ENCODE results near the gene CSNK2B.
"Not testable (repeated sequence)": the region's sequence is repeated elsewhere in the genome, so short reads cannot be mapped to it uniquely, and the experiment has no call there.

Gene CSNK2B

GRCh38 chr6:31687860-31688693 lies 22.2 kb downstream of the CSNK2B start:
- no peak for DNase-seq

DNA sequence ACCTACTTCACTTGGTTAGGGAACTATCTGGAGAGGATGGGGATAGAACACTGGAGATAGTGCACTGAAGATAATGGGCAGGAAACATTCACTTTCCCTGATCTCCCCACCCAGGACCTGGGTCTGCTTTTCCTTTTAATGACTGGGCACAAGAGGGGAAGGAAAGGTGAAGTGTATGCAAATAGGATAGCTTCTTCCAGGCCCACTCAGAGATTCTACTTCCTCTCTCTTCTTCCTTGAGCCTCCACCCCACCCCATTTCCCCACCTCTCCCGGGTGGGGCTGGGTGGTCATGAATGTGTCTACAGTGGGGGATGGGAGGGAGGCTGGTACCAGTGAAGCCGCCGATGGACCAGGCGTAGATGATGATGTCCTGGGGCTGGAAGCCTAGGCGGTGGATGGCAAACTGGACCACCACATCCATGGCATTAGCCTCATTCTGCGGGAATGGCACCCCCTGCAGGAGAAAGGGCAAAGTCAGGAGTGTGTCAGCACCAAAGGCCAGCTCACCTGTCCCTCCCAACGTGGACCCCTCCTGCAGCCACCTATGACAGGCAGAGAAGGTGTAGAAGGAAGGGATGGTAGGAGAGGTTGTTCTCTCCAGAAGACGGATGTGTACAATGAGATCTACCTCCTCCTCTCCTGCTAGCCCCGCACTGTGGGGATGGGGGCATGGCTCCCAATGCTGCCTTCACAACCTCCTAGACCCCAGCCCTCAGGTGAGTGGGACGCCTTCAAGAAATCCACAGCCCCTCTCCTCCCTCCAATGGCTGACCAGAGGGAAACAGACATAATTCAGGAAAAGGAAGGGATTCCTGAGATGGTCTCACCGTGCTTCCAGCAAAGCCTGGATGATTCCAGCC lies 23.6 kb downstream of the CSNK2B start:
- DNase-seq: no peak

- no peak for DNase-seq
These were observed 24.6 kb downstream of the CSNK2B start for GRCh38 chr6:31690231-31691077.

DNA sequence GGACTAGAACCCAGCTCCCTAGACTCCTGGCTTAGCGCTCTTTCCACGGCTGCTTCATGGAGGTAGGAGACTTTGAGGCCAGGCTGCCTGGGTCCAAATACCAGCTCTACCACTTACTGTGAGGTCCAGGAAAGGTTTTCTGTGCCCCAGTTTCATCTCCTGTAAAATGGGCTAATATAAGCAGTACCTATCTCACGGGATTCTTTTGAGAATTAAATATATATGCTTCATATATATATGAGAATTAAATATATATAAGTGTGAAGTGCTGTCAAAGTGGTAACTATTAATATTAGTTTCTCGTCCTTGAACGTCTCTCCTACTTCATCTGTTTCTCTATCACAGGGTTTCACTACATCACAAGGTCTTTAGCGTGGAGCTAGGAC lies 25.2 kb downstream of the CSNK2B start:
- no peak for DNase-seq

GRCh38 chr6:31691564-31692108 lies 25.8 kb downstream of the CSNK2B start:
- no peak for DNase-seq

DNA sequence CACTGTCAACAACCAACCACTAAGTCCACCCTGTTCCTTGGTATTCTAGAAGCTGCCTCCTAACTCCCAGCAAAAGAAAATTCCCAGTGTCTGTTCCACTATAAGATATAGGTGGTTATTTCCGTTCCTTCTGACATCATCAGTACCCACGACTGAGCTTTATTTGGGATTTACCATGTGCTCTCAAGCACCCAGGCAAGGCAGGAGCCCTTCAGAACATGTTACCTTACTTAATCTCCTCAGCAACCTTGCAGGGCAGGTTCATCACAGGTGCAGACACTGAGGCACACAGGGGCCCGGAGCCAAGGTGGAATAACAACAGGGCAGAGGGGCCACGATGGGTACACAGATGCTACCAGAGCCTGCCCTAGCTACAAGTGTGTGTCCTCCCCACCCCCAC lies 26.5 kb downstream of the CSNK2B start:
- DNase-seq: no peak

GRCh38 chr6:31692886-31693285 lies 27.0 kb downstream of the CSNK2B start:
- DNase-seq: no peak

DNA sequence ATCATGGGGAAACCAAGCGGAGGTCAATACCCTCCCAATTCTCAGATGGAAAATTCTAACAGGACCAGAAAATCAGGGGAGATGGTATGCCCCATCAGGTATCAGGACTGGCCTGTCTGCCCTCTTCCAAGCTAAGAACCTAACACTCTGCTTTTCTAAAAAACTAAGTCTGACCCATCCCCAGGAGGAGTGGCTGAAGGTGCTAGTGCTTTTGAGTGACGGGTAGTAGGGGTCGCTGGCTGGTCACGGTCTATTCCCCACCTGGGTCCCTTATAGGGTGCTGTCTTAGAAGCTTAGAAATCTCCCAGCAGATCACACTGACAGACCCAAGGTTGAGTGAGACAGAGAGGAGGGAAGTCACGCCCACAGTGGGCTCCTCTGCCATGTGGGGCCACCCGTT lies 27.7 kb downstream of the CSNK2B start:
- no peak for DNase-seq

GRCh38 chr6:31697555-31697954 lies 31.7 kb downstream of the CSNK2B start:
- DNase-seq: no peak

DNA sequence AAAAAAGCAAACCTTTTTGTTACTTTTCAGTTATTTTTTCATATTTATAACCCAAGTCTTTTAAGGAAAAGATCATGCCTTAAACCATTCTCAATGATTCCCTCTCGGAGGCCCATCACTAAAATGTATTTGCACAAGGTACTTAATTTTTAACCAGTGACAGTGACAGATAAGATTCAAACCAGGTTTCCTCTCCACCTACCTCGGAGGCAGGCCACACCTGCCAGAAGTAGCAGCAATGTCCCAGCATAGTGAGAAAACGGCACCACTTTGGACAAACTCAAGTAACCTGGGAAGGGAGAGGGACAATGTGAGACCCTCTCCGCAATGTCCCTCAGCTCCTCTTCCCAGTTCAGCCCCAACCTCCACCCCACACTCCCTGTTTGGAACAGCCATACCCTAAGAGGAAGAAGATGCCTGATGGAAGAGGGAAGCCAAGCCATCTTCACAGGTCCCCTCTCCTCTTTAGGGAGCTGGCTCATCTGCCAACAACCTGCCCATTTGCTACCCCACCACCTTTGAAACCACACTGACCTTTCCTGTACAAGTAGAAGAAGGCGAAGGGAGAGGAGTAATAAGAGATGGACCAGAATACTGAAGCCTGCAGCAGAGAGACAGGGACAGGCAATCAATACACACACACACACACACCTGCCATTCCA lies 35.0 kb downstream of the CSNK2B start:
- no peak for DNase-seq

- DNase-seq: no peak
These were observed 36.0 kb downstream of the CSNK2B start for GRCh38 chr6:31701666-31702404.

GRCh38 chr6:31702405-31702818 lies 36.5 kb downstream of the CSNK2B start:
- peak in 4 of 51 donors; percentile 52 to 75 (median 58) for DNase-seq

DNA sequence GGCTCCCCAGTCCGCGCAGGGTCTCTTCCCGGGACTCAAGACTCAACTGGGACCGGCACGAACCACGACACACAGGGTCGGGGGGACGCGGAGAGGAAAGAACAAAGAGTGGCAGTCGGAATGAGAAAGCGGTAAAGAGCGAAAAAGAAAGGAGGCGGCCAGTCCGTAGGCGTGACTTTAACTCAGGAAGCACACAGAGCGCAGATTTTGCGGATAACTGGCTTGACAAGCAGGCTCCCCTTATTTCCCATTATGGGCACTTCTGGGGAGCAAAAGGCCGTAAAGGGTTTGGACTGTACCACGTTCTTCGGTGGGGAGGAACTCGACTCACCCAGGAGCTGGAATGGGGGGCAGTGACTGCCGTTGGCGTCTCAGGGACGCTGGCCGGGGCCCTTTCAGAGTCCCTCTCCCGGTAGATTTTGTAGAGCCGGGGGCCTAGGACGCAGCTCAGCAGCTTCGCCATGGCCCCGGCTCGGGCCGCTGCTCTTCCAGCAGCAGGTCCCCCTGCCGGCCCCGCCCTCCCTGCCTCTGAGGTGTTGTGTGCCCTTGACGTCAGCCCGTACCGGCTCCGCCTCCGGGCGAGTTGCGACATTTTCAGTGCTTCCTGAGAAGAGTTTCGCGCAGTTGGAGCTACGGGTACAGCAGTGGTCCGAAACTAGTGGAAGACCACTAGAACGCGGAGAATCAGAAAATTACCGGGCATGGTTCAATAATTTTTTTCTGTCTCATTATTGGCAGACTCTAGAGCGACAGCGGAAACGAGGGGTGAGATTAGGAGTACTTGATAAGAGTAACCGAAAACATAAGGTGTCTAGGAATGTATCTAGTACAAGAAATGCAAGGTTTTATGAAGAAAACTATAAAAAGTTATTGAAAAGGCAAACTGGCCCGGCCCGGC lies 37.2 kb downstream of the CSNK2B start, which contains the start of gene ABHD16A:
Gene ABHD16A, minus strand, starts transcription at position 506 of the 898 bp plus-strand sequence. Its CDS starts 43 bp downstream, at position 463.
- peak in 50 of 51 donors; percentile 68 to 99 (median 95) for DNase-seq

DNA sequence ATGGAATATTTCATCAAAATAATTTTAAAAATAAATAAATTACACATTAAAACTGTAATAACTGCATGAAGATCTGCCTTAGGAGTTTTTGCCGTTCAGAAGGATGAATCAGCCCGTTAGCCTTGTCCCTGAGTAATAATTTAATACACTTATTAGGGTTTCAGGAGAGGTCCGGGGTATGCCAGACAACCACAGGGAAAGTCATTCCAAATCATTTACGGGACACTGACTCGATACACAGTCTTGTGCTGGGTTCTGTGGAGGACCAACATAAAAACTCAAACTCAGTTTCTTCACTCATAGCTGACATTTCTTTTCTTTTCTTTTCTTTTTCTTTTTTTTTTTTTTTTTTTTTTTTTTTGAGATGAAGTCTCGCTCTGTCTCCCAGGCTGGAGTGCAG lies 40.1 kb downstream of the CSNK2B start:
- DNase-seq: no peak

DNA sequence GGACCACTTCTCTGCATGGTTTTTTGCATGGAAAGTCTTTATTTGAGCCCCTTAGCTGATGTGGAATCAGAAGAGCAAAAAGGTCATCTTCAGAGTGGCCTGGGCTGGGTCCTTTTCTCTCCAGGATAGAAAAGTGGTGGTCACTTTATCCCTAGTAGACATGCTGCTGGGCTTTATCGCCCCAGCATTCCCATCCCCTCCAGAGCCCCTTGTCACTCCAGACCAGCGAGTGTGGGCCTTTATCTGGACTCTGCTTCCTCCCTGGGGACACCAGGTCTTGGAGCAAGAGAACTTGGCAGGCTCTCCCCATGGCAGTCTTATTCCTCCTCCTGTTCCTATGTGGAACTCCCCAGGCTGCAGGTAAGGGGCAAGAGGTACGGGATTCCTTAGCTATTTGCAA lies 40.7 kb downstream of the CSNK2B start, which contains the start of gene LY6G6F:
Gene LY6G6F, plus strand, starts transcription at position 268 of the 400 bp plus-strand sequence. Its CDS starts 41 bp downstream, at position 309.
- no peak for DNase-seq

GRCh38 chr6:31707701-31708100 lies 41.8 kb downstream of the CSNK2B start:
- DNase-seq: no peak

DNA sequence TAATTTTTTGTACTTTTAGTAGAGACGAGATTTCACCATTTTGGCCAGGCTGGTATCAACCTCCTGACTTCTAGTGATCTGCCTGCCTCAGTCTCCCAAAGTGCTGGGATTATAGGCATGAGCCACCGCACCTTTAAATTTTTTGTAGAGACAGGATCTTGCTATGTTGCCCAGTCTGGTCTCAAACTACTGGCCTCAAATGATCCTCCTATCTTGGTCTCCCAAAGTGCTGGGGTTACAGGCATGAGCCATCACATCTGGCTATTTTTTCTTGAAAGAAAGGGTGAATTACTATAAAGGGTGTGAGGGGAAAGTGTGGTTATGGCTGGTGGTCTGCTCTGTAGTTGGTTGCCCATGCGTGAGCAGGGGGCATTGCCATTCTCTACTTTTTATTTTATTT lies 42.3 kb downstream of the CSNK2B start:
- DNase-seq: no peak

- DNase-seq: not testable (repeated sequence)
These were observed 43.3 kb downstream of the CSNK2B start for GRCh38 chr6:31709157-31709556.
